ENCODE data around the gene IGHMBP2.

IGHMBP2 gene

GRCh38 chr11:68960294-68961071 lies 56.8 kb downstream of the IGHMBP2 start:
- H3K4me2 ChIP-seq (ENCODE audit: low read length): no peak overlapping the region
- H3K9ac ChIP-seq (ENCODE audit: low read depth, low read length): no peak overlapping the region
- peaks cover 32% of the 10 kb centered on the region for H3K27me3 ChIP-seq (ENCODE audit: control insufficient read depth, insufficient read depth, low read length)
- H3K4me1 ChIP-seq (ENCODE audit: control insufficient read depth, insufficient read depth, low read length): peaks cover 2% of the 10 kb centered on the region
- no peak overlapping the region for H3K4me3 ChIP-seq (ENCODE audit: low read length)
- no peaks in the 10 kb centered on the region for H3K36me3 ChIP-seq (ENCODE audit: insufficient read depth, low read length)
- H3K9me3 ChIP-seq (replicated peaks; ENCODE audit: low read length): peaks cover 5% of the 10 kb centered on the region

- Histone ChIP-seq H3K27me3 (ENCODE audit: control insufficient read depth, insufficient read depth, low read length) (peaks cover 39% of the 10 kb centered on the region), H3K4me2 (ENCODE audit: low read length) (no peak overlapping the region), H3K9me3 (replicated peaks; ENCODE audit: low read length) (peaks cover 5% of the 10 kb centered on the region), H3K4me1 (ENCODE audit: control insufficient read depth, insufficient read depth, low read length) (no peaks in the 10 kb centered on the region), H3K36me3 (ENCODE audit: insufficient read depth, low read length) (no peaks in the 10 kb centered on the region), H3K9ac (ENCODE audit: low read depth, low read length) (no peak overlapping the region), H3K4me3 (ENCODE audit: low read length) (no peak overlapping the region)
Measured at GRCh38 chr11:68961245-68961644, 57.6 kb downstream of the IGHMBP2 start.

- peaks cover 45% of the 10 kb centered on the region for H3K27me3 ChIP-seq (ENCODE audit: control insufficient read depth, insufficient read depth, low read length)
- no peaks in the 10 kb centered on the region for H3K36me3 ChIP-seq (ENCODE audit: insufficient read depth, low read length)
- H3K9me3 ChIP-seq (replicated peaks; ENCODE audit: low read length): peaks cover 5% of the 10 kb centered on the region
- H3K4me3 ChIP-seq (ENCODE audit: low read length): no peak overlapping the region
- H3K4me2 ChIP-seq (ENCODE audit: low read length): no peak overlapping the region
- no peaks in the 10 kb centered on the region for H3K4me1 ChIP-seq (ENCODE audit: control insufficient read depth, insufficient read depth, low read length)
- no peak overlapping the region for H3K9ac ChIP-seq (ENCODE audit: low read depth, low read length)
Measured at GRCh38 chr11:68962527-68963250, 59.0 kb downstream of the IGHMBP2 start.

- peaks cover 5% of the 10 kb centered on the region for H3K9me3 ChIP-seq (replicated peaks; ENCODE audit: low read length)
- H3K4me2 ChIP-seq (ENCODE audit: low read length): no peak overlapping the region
- H3K4me3 ChIP-seq (ENCODE audit: low read length): no peak overlapping the region
- H3K4me1 ChIP-seq (ENCODE audit: control insufficient read depth, insufficient read depth, low read length): no peaks in the 10 kb centered on the region
- no peak overlapping the region for H3K9ac ChIP-seq (ENCODE audit: low read depth, low read length)
- H3K36me3 ChIP-seq (ENCODE audit: insufficient read depth, low read length): no peaks in the 10 kb centered on the region
- peaks cover 56% of the 10 kb centered on the region for H3K27me3 ChIP-seq (ENCODE audit: control insufficient read depth, insufficient read depth, low read length)
Measured at GRCh38 chr11:68963779-68964178, 60.1 kb downstream of the IGHMBP2 start.

- Histone ChIP-seq H3K4me1 (ENCODE audit: control insufficient read depth, insufficient read depth, low read length) (no peaks in the 10 kb centered on the region), H3K4me3 (ENCODE audit: low read length) (no peak overlapping the region), H3K36me3 (ENCODE audit: insufficient read depth, low read length) (no peaks in the 10 kb centered on the region), H3K9me3 (replicated peaks; ENCODE audit: low read length) (peaks cover 5% of the 10 kb centered on the region), H3K4me2 (ENCODE audit: low read length) (no peak overlapping the region), H3K9ac (ENCODE audit: low read depth, low read length) (no peak overlapping the region), H3K27me3 (ENCODE audit: control insufficient read depth, insufficient read depth, low read length) (peaks cover 60% of the 10 kb centered on the region)
Measured at GRCh38 chr11:68965901-68966853, 62.5 kb downstream of the IGHMBP2 start.

GRCh38 chr11:68966894-68967780 lies 63.4 kb downstream of the IGHMBP2 start:
- peaks cover 63% of the 10 kb centered on the region for H3K27me3 ChIP-seq (ENCODE audit: control insufficient read depth, insufficient read depth, low read length)
- no peaks in the 10 kb centered on the region for H3K36me3 ChIP-seq (ENCODE audit: insufficient read depth, low read length)
- H3K4me3 ChIP-seq (ENCODE audit: low read length): no peak overlapping the region
- H3K4me2 ChIP-seq (ENCODE audit: low read length): no peak overlapping the region
- H3K4me1 ChIP-seq (ENCODE audit: control insufficient read depth, insufficient read depth, low read length): no peaks in the 10 kb centered on the region
- no peak overlapping the region for H3K9ac ChIP-seq (ENCODE audit: low read depth, low read length)
- H3K9me3 ChIP-seq (replicated peaks; ENCODE audit: low read length): peaks cover 5% of the 10 kb centered on the region

GRCh38 chr11:68968306-68969250 lies 64.9 kb downstream of the IGHMBP2 start:
- Histone ChIP-seq H3K4me2 (ENCODE audit: low read length) (no peak overlapping the region), H3K4me3 (ENCODE audit: low read length) (no peak overlapping the region), H3K9me3 (replicated peaks; ENCODE audit: low read length) (no peaks in the 10 kb centered on the region), H3K4me1 (ENCODE audit: control insufficient read depth, insufficient read depth, low read length) (no peaks in the 10 kb centered on the region), H3K27me3 (ENCODE audit: control insufficient read depth, insufficient read depth, low read length) (peaks cover 73% of the 10 kb centered on the region), H3K9ac (ENCODE audit: low read depth, low read length) (no peak overlapping the region), H3K36me3 (ENCODE audit: insufficient read depth, low read length) (no peaks in the 10 kb centered on the region)

GRCh38 chr11:68969386-68969785 lies 65.7 kb downstream of the IGHMBP2 start:
- no peaks in the 10 kb centered on the region for H3K36me3 ChIP-seq (ENCODE audit: insufficient read depth, low read length)
- no peaks in the 10 kb centered on the region for H3K4me1 ChIP-seq (ENCODE audit: control insufficient read depth, insufficient read depth, low read length)
- H3K4me3 ChIP-seq (ENCODE audit: low read length): no peak overlapping the region
- no peak overlapping the region for H3K4me2 ChIP-seq (ENCODE audit: low read length)
- peaks cover 68% of the 10 kb centered on the region for H3K27me3 ChIP-seq (ENCODE audit: control insufficient read depth, insufficient read depth, low read length)
- no peak overlapping the region for H3K9ac ChIP-seq (ENCODE audit: low read depth, low read length)
- H3K9me3 ChIP-seq (replicated peaks; ENCODE audit: low read length): no peaks in the 10 kb centered on the region

- peaks cover 56% of the 10 kb centered on the region for H3K27me3 ChIP-seq (ENCODE audit: control insufficient read depth, insufficient read depth, low read length)
- no peaks in the 10 kb centered on the region for H3K4me1 ChIP-seq (ENCODE audit: control insufficient read depth, insufficient read depth, low read length)
- H3K4me2 ChIP-seq (ENCODE audit: low read length): no peak overlapping the region
- H3K36me3 ChIP-seq (ENCODE audit: insufficient read depth, low read length): no peaks in the 10 kb centered on the region
- no peak overlapping the region for H3K9ac ChIP-seq (ENCODE audit: low read depth, low read length)
- no peak overlapping the region for H3K4me3 ChIP-seq (ENCODE audit: low read length)
- H3K9me3 ChIP-seq (replicated peaks; ENCODE audit: low read length): no peaks in the 10 kb centered on the region
Measured at GRCh38 chr11:68970921-68971636, 67.4 kb downstream of the IGHMBP2 start.

Data from skeletal muscle satellite cell (primary cell).